CD4-positive, alpha-beta T cell treated with Interleukin-17A for 1 hour (primary cell): ENCODE measurements around the gene RETSAT.
"Not testable (repeated sequence)": the region's sequence is repeated elsewhere in the genome, so short reads cannot be mapped to it uniquely, and the experiment has no call there.

Source experiments
- DNase-seq: peaks from one replicate; pipeline ENCODE4 v3.0.0-alpha.2; 2020

RETSAT gene

GRCh38 chr2:85377083-85377482 is 22.8 kb upstream of the RETSAT start:
- DNase-seq, result no peak

- no peak for DNase-seq
Observed at GRCh38 chr2:85376291-85377065, 22.1 kb upstream of the RETSAT start.

GRCh38 chr2:85371045-85371444 is 16.7 kb upstream of the RETSAT start:
- DNase-seq, result no peak

DNA sequence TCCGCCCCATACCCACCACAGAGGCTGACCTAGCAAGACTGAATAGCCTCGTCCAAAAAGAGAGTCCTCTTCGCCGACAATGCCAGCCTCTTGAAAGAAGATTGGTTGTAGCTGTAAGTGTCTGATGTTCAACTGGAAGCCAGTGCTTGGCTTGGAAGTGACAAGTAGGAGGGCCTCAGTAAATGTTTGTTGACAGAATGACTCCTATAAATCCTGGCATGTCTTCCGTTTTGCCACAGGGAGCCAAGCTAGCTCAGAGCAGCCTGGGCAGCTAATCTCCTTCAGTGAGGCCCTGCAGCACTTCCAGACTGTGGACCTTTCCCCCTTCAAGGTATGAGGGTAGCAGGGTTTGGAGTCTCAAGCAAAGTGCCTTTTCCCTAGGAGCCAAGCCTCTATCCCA is 15.2 kb upstream of the RETSAT start:
- DNase-seq, result no peak

- DNase-seq, result no peak
Observed at GRCh38 chr2:85368921-85369320, 14.6 kb upstream of the RETSAT start.

- DNase-seq, result no peak
Observed at GRCh38 chr2:85367180-85367579, 12.9 kb upstream of the RETSAT start.

GRCh38 chr2:85362653-85363387 is 8.5 kb upstream of the RETSAT start:
- not testable (repeated sequence) for DNase-seq

- DNase-seq, result no peak
Observed at GRCh38 chr2:85357736-85358135, 3.4 kb upstream of the RETSAT start.

- no peak for DNase-seq
Observed at GRCh38 chr2:85356186-85356585, 1.9 kb upstream of the RETSAT start.

- DNase-seq, result no peak
Observed at GRCh38 chr2:85355521-85355920, 1.2 kb upstream of the RETSAT start.

GRCh38 chr2:85355073-85355410 is 714 bp upstream of the RETSAT start:
- no peak for DNase-seq

GRCh38 chr2:85353876-85354285 is 447 bp downstream of the RETSAT start:
- peak; percentile 10 for DNase-seq

DNA sequence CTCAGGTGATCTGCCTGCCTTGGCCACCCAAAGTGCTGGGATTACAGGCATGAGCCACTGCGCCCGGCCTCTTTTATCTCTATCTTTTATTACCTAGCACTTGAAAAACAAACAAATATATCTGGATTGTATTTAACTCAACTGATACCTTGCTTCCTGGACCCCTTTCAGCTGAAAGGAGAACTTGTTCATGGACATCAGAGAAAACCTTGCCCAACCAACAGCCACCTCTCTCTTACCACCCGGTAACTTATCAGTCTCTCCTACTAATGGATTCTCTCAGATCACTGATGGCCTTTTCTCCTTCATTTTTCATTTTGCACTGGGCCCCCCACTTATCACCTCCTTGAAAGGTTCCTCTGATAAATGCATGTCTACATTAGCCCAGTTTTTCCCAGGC is 6.7 kb downstream of the RETSAT start:
- DNase-seq, result no peak

GRCh38 chr2:85344356-85344954 is 9.9 kb downstream of the RETSAT start:
- no peak for DNase-seq

DNA sequence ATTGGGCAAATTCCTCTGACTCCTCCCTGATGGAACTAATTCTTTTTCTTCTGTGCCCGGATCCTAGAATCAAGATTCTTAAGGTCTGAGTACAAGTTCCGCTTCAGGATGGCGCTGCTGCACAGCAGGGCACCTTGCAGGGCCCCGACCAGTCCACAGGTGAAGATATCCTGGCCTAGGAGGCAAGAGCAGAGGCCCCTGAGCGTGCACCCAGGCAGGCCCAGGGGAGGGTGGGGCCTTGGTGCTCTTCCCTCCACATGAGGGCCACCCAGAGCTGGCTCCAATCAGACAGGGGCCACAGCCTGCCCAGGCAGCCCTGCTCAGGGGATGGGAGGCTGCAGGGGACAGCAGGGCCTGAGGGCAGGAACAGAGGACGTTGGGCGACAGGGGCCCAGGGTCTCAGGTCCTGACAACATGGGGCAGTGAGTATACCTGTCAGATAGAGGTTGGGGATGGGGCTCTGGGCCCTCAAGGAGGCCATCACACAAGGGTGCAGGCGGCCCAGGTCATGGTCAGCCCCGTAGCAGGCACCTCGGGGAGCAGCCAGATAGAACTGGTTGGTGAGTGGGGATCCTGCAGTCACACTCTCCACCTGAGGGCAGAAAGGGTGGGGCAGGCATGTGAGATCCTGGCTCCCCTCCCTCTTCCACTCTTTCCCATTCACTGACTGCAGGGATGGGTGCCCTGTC is 11.0 kb downstream of the RETSAT start:
- DNase-seq, result not testable (repeated sequence)

GRCh38 chr2:85342156-85342555 is 12.2 kb downstream of the RETSAT start:
- DNase-seq, result no peak

- DNase-seq, result no peak
Observed at GRCh38 chr2:85341269-85342029, 12.9 kb downstream of the RETSAT start.

GRCh38 chr2:85340034-85340892 is 14.1 kb downstream of the RETSAT start:
- no peak for DNase-seq

- no peak for DNase-seq
Observed at GRCh38 chr2:85334928-85335327, 19.4 kb downstream of the RETSAT start.

DNA sequence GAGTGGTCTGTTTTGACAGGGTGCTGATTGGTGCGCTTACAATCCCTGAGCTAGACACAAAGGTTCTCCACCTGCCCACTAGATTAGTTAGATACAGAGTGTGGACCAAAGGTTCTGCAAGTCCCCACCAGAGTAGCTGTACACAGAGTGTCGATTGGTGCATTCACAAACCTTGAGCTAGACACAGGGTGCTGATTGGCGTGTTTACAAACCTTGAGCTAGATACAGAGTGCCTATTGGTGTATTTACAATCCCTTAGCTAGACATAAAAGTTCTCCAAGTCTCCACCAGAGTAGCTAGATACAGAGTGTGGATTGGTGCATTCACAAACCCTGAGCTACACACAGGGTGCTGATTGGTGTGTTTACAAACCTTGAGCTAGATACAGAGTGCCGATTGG is 20.5 kb downstream of the RETSAT start:
- not testable (repeated sequence) for DNase-seq

DNA sequence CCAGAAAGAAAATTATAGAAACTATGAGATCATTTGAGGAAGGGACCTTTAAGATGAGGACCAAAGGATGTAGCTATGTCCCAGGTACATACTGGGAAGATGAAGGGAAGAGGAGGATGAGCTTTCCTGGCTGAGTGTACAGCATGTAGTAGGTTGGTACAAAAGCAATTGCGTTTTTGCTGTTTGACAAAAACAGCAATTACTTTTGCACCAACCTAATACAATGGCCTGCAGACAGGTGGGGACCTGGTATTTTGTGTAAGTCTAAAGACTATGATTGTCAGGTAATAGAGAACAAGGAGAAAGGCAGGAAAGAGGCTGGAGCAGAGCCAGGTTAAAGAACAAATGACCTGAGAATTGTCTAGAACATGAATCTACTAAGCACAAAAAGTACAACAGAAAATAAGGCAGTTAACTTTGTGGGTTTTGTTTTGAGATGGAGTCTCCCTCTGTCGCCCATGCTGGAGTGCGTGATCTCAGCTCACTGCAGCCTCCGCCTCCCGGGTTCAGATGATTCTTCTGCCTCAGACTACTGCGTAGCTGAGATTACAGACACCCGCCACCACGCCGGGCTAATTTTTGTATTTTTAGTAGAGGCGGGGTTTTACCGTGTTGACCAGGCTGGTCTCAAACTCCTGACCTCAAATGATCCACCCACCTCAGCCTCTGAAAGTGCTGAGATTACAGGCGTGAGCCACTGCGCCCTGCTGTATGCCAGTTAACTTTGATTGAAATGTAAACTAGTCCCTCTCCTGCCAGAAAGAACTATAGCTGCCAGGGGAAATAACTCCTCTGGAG is 23.3 kb downstream of the RETSAT start:
- DNase-seq, result no peak
